Measurements from ENCODE around the gene RPP40. TPM values are rescaled to one million over a fixed set of nuclear protein-coding genes. Genes with fewer than 3 reads are reported as not detected.

RPP40 gene, protein sequence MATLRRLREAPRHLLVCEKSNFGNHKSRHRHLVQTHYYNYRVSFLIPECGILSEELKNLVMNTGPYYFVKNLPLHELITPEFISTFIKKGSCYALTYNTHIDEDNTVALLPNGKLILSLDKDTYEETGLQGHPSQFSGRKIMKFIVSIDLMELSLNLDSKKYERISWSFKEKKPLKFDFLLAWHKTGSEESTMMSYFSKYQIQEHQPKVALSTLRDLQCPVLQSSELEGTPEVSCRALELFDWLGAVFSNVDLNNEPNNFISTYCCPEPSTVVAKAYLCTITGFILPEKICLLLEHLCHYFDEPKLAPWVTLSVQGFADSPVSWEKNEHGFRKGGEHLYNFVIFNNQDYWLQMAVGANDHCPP
- polyA plus RNA-seq (ENCODE audit: insufficient read length in 10 of 10): 10 to 100 TPM in 9 of 10 donors, 1 to 10 TPM in 1; 9.4 to 17.3 (median 13.6) TPM
- long read RNA-seq, donor 1, transcript RPP40-202 (8 exons, 1,483 nt): major isoform, 5 of 7 reads
- long read RNA-seq, donor 1, partial matches to known transcripts: 0 of 7 reads
- long read RNA-seq, donor 1, other reads (novel, unspliced or antisense): 0 of 7 reads
- long read RNA-seq, donor 2, partial matches to known transcripts: 0 of 5 reads
- long read RNA-seq, donor 2, other reads (novel, unspliced or antisense): 0 of 5 reads
- long read RNA-seq, donor 3: 0 reads
- long read RNA-seq, donor 4, partial matches to known transcripts: 0 of 1 reads
- long read RNA-seq, donor 4, other reads (novel, unspliced or antisense): 0 of 1 reads
- long read RNA-seq, donor 5, transcript RPP40-202 (8 exons, 1,483 nt): major isoform, 9 of 10 reads
- long read RNA-seq, donor 5, partial matches to known transcripts: 0 of 10 reads
- long read RNA-seq, donor 5, other reads (novel, unspliced or antisense): 0 of 10 reads
- long read RNA-seq, donor 6, transcript RPP40-202 (8 exons, 1,483 nt): major isoform, 5 of 6 reads
- long read RNA-seq, donor 6, partial matches to known transcripts: 0 of 6 reads
- long read RNA-seq, donor 6, other reads (novel, unspliced or antisense): 0 of 6 reads
- long read RNA-seq, donor 7: 0 reads
- long read RNA-seq, donor 8, partial matches to known transcripts: 0 of 1 reads
- long read RNA-seq, donor 8, other reads (novel, unspliced or antisense): 0 of 1 reads
- long read RNA-seq, donor 9: 0 reads

GRCh38 chr6:5003604-5004372, at the start of gene RPP40:
Gene RPP40 (minus strand): TSS chr6:5004037. CDS start chr6:5004002, 35 bp downstream.
- peak; percentile 97 to 99 (median 97) for DNase-seq

GRCh38 chr6:5053038-5053437, 49.2 kb upstream of the RPP40 start:
- DNase-seq: peak in 2 of 3 donors; percentile 31 to 40

DNA sequence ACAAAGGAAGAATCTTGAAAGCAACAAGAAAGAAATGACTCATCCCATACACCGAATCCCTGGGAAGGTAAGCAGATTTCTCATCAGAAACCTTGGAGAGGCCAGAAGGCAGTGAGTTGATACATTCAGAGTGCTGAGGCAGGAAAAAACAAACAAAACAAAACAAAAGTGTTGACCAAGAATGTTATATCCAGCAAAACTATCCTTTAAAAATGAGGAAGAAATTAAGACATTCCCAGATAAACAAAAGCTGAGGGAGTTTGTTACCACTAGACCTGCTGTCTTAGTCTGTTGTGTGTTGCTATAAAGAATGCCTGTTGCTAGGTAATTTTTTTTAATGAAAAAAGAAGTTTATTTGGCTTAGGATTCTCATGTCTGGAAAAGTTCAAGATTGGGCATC, 47.6 kb upstream of the RPP40 start:
- no peak for DNase-seq

- DNase-seq: no peak
Measured at GRCh38 chr6:5050009-5050408, 46.2 kb upstream of the RPP40 start.

DNA sequence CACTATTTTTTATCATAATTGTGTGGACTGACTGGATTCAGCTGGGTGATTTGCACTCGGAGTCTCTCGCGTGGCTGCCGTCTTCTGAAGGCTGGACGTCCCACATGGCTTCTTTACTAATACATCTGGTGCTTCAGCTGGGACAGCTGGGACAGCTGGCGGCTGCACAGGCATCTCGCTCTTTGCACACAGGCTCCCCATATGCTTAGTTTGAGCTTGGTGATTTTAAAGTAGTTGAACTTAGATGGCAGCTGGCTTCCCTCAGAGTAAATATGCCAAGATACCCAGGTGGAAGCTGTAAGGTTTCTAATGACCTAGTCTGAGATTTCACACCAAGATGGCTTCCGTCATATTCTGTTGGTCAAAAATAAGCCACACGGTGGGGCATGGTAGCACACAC, 42.6 kb upstream of the RPP40 start:
- DNase-seq: peak in 1 of 3 donors; percentile 59

- DNase-seq: peak in 1 of 3 donors; percentile 48
Measured at GRCh38 chr6:5045416-5045815, 41.6 kb upstream of the RPP40 start.

- no peak for DNase-seq
Measured at GRCh38 chr6:5044866-5045265, 41.0 kb upstream of the RPP40 start.

GRCh38 chr6:5042436-5042835, 38.6 kb upstream of the RPP40 start:
- DNase-seq: no peak

GRCh38 chr6:5041955-5042354, 38.1 kb upstream of the RPP40 start:
- no peak for DNase-seq

GRCh38 chr6:5036269-5036668, 32.4 kb upstream of the RPP40 start:
- peak in 1 of 3 donors; percentile 57 for DNase-seq

GRCh38 chr6:5034736-5035135, 30.9 kb upstream of the RPP40 start:
- DNase-seq: peak in 1 of 3 donors; percentile 9

DNA sequence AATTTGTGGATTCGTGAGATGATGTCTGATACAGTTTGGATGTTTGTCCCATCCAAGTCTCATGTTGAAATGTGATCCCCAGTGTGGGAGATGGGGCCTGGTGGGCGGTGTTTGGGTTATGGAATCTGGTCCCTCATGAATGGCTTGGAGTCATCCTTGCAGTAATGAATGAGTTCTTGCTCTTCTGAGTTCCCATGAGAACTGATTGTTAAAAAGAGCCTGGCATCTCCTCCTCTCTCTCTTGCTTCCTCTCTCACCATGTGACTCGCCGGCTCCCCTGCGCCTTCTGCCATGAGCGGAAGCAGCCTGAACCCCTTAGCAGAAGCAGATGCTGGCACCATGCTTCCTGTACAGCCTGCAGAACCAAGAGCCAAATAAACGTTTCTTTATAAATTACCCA, 30.5 kb upstream of the RPP40 start:
- DNase-seq: peak in 1 of 3 donors; percentile 61

DNA sequence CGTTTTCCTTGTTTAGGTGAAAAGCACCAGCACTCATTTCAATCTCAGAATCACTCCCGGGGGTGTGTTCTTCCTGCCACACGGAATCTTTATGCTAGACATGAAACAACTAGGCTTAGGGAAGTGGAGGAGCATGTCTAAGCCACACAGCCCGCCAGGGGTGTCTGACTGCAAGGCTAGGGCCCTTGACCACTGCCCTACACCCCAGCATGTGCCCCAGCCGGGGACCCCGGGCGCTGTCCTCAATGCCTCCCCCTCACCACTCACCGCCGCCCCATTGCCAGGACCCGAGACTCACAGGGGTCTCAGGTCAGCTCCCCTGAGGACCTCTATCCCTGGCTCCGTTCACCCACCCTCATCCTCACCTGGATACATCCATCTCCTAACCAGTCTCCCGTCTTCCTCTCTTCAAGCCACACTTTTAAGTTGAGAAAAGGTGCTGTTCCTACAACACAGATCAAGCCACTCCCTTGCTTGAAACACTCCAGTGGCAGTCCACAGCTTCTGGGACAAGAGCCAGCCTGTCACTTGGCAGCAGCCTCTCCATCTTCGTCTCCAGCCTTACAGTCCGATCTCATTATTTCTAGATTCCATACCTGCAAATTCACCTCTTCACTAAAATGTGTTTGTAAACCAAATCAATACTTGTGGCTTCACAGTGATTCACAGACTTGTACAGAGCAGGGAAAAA, 29.5 kb upstream of the RPP40 start:
- DNase-seq: peak in 1 of 3 donors; percentile 4

DNA sequence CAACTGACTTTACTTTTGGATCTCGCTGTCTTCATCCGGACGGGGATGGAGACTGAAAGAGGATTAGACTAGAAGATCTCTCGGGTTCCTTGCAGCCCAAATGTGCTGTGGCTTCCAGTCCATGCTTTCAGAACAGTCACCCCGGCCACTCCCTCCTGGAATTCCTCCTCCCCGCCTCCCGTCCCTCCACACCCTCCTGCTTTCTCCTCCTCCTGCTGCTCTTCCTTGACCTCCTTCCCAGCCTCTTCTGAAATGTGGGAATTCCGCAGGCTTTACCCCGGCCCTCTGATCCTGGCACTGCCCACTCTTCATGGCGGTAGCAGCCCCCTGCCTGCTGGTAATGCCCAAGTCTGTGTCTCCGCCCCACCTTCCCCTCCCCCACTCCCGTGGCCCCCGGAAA, 28.9 kb upstream of the RPP40 start:
- DNase-seq: peak in 1 of 3 donors; percentile 22

DNA sequence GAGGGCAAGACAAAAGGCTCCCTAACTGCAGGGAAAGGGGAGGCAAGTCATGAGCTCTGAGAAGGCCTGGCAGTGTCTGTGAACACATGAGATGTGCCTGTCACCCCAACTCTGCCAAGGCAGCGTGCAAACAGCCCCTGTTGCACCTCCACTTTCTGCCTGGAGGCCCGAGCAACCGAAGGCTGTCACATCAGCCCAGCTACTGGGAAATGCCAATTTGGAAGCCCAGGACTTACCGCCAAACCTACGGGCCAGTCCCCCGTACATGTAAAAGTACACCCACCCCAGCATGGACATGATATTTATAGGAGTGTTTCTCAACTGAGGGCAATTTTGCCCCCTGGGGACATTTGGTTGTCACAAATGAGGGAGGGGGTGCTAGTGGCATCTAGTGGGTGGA, 27.3 kb upstream of the RPP40 start:
- peak in 1 of 3 donors; percentile 5 for DNase-seq

DNA sequence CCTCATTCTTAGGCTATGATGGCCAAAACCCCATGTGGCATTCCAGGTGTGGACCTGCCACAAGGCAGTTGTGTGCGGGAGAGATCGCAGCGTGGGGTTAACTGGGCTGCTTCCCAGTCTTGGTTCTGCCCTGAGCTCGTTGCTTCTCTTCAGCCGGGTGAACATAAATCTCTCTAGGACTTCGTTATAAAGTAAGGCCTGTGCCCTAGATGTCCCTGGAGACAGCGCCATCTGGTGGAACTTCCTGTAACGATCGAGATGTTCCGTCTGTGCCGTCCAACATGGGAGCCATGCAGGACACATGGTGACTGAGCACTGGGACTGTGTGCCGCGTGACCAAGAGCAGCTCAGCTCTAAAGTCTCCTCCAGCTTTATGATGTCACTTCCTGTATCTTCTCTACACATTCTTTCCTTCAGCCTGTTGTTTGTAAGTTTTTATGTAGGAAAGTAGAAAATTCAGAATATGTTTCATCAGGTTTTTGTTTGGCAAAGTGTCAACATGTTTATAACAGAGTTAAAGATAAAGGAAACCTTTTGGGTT, 26.8 kb upstream of the RPP40 start:
- DNase-seq: peak; percentile 69 to 84 (median 72)

DNA sequence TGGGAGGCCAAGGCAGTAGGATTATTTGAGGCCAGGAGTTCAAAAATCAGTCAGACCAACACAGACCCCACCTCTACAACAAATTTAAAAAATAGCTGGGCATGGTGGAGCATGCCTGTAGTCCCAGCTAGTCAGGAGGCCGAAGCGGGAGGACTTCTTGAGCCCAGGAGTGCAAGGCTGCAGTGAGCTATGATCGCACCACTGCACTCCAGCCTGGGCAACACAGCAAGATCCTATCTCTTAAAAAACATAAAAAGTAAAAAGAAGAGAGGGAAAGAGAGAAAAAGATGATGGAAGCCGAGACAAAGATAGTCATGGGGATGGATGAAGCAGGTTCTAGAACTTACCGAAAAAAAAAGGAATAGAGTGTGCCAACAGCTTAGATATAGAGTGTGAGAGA, 25.8 kb upstream of the RPP40 start:
- no peak for DNase-seq

DNA sequence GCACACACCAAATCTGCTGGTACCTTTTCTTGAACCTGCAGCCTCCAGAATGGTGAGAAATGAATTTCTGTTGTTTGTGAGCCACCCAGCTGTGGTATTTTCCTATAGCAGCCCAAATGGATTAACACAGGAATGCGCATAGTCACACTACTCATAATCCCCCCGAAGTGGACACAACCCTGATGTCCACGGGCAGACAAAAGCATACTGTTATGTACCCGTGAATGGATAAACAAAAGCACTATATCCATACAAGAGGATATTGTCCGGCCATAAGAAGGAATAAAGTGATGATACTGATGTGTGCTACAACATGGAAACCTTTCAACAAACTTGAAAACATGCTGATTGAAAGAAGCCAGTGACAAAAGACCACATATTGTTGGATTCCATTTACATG, 25.1 kb upstream of the RPP40 start:
- DNase-seq: no peak

GRCh38 chr6:5028301-5028700, 24.5 kb upstream of the RPP40 start:
- no peak for DNase-seq

Measured in muscle of back (tissue), 13 donors.